HG02981 (cell line): ENCODE results near the gene MRAS.

Source experiments
- ATAC-seq: cut with Tn5 transposase; IDR thresholded peaks from one replicate; pipeline ENCODE4 v1.9.1; 2021; ENCODE audit warnings: mild to moderate bottlenecking, moderate library complexity; ENCODE audit not compliant: unreplicated experiment

Gene MRAS

DNA sequence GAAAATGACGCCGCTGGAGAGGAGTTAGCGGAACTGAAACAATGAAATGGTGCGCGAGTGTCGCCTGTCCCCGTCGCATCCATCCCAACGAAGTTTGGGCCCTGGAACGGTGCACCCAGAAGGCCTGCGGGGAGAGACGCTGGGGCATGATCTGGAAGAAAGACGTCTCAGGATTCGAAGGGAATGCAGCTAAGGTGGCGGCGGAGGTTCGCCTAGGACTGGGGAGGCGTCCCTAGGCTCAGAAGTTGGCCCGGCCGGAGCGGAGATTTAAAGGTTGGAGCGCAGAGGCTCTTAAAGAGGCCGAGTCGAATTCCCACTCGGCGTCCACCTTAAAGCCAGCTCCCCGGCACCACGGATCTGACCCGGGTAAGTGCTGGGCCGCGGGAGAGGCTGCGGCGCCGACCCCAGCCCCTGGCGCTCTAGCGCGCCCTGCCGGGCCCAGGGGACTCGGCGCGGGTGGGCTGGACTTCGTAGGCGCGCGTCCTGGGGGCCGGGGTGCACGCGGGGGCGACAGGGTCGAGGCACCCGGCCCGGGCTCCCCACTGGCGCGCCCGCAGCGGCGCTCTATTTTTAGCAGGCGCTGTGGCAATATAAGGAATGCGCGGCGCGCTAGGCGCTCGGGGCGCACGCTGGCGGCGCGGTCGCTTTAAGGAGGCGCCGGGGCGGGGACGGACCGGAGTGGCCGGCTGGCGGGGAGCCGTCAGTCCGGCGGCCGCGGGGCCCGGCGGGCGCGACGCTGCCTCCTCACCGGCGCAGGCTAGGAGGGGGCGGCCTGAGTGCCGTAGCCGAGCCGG lies at the start of gene MRAS:
TSS of gene MRAS (plus strand) at position 620 of the 794 bp plus-strand sequence. CDS start 24,305 bp downstream, outside the sequence.
- no peak for ATAC-seq

DNA sequence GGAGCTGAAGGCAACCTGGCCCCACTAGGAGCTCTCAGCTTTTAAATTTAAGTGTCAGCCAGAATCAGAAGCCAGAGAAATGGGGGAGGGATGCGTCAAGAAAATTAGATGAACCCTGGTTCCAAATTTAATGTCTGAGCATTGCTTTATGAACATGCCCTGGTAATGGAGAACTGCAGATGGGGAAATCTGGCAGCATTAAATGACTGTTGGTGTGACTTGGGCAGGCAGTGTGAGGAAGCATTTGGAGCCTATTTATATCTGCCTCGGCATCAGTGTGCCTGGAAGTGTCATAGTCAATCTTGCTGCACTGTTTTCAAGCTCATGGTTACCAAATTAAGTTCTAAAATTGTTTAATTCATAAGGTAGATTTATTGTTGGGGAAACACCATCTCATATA lies 47.7 kb upstream of the MRAS start:
- no peak for ATAC-seq

DNA sequence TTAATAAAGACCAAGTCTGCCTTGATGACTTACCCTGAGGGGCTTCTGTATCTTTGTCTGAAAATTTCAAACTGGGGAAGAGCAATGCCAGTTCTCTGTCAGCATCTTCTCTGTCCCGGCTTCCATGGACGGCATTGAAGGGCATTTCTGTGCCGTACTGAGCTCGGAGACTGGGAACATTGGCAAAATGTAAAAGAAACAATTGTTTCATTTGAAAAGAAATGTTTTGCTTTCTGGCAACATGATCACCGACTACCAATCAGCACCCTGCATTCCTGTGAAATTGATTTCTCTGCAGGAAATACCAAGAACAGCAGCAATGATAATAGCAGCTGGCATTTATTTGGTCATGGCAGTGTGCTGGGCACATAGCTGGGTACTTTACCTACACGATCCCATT lies 44.9 kb upstream of the MRAS start:
- no peak for ATAC-seq

DNA sequence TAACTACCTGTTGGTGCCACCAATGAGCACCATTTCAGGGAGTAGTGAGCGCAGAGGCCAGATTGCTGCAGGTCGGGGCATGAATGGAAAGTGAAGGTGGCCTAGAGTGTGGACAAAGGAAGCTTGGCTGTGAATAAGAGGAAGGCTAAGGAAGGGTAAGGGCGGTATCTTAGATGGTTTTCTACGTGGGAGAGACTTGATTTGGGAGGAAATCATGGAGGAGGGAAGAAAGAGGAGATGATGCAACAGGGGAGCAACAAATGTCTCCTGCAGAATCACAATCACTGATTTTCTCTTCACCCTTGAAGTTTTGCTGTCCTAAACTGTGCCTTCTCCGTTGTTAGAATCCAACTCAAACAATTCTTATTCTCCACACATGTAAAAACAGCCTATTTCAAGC lies 40.5 kb upstream of the MRAS start:
- ATAC-seq = no peak

DNA sequence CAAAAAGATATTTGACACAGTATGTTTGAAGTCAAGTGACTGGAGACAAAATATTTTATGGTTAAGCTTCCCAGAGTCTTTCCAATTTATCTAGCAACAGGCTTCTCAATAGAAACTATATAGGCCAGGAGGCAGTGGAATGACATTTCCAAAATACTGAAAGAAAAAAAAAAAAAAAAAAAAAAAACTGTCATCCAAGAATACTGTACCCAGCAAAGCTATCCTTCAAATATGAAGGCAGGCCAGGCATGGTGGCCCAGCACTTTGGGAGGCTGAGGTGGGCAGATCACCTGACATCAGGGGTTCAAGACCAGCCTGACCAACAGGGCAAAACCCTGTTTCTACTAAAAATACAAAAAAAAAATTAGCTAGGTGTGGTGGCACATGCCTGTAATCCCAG lies 39.6 kb upstream of the MRAS start:
- ATAC-seq = no peak

DNA sequence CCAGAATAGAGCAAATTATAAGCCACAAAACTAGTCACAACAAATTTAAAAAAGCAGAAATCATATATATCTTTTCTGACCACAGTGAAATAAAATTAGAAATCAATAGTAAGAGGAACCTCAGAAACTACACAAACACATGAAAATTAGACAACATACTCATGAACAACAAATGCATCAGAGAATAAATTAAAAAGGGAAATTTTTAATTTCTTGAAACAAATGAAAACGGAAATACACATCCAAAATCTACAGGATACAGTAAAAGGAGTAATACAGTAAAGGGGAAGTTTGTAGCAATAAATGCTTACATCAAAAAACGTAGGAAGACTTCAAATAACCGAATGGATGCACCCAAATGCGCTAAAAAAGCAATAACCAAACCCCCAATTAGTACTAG lies 37.9 kb upstream of the MRAS start:
- no peak for ATAC-seq

DNA sequence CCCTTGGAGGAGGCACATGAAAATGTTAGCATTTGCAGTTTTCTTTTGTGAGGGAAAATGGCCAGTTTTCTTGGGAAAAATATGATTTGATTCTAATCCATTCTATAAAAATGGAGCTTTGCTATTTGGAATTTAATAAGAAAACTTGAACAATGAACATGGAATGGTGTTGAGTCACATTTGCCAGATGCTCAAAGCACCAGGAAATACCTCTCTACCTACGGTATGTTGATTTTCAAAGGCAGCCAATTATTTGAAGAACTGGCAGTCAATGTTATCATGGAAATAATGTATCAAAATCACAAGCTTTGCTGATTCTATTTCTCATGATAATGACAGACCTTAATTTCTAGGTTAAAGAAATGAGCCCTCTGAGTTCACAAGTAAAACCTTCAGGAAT lies 33.6 kb upstream of the MRAS start:
- no peak for ATAC-seq

DNA sequence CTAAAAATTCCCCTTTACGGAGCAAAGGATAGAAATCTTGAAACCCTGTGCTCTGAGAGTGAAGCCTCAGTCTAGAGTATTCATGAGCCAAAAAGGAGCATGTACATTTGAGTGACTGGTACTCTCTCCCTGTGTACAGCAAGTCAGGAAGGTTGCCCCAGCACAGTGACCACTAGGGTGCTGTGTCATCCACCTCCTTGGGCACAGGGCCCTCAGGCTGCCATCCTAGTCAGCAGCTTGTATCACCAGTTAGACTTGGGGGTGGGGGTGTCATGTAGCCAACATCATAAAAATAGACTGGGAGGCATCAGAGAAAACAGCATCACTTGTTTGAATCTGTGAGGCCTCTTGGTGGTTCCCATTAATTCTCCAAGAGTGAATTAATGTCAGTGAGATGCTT lies 30.7 kb upstream of the MRAS start:
- ATAC-seq = no peak

DNA sequence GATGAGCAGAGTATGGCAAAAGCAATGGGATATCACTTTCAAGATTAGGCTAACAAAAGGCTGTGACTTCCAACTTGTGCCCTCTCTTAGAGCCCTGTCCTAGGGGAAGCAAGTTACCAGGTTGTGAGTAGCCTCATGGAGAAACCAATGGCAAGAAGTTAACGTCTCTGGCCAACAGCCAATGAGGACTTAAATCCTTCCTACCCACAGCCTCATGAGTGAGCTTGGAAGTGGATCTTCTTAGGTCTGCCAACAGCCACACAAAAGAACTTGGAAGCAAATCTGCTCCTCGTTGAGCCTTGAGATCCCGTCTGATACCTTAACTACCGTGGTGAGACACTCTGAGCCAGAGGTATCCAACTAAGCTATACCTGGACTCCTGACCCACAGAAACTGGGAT lies 24.4 kb upstream of the MRAS start:
- no peak for ATAC-seq

DNA sequence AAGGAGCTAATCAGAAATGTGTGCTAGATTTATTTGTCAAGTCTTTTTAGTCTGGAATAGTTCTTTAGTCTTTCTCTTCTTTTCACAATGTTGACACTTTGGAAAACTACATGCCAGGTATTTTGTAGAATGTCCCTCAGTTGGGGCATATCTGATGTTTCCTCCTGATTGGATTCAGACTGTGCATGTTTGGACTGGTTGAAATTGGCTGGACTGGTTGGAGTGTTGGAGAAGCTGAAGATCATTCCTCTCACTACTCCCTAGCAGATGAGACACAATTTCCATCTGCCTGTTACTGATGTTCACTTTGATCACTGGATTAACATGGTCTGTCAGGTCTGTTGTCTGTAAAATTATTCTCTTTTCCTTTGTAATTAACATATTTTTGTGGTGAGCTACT lies 22.4 kb upstream of the MRAS start:
- ATAC-seq = no peak

DNA sequence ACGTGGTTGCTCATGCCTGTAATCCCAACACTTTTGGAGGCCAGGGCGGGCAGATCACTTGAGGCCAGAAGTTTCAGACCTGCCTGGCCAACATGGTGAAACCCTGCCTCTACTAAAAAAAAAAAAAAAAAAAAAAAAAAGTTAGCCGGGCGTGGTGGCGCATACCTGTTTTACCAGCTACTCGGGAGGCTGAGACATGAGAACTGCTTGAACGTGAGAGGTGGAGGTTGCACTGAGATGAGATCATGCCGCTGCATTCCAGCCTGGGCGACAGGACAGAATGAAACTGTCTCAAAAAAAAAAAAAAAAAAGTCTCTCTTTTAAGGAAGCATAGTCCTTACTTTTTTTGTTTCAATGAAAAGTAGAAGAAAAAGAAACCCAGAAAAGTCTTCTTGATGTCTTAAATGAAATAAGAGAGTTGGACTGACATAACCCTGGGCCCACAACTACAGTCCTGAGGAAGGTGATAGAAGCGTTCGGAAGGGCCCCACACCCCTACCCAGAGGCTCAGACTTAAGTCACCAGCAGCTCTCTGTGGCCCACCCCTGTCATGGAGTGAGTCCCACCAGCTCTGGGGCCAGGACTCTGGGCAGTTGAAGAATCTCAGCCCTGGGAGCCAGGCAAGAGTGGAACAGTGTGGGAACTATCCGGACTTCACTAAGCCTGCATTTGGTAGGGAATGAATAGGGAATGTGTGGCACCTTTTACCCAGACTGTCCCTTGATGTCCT lies 21.3 kb upstream of the MRAS start:
- ATAC-seq = no peak

DNA sequence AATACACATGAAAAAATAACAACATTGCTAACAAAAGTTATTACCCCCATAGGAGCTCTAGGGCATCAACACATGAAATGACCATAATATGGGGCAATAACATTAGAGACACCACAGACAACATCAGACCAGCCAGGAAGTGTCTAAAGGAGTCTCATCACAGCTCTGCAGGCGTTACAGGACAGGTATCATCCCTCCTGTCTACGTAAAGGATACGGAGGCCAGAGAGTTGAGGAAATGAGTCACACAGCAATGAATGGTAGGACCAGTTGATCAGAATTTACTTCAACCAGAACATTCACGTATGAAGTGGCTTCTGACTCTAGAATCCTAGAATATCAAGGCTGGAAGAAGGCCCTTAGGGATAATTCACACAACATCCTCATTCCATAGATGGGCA lies 20.5 kb upstream of the MRAS start:
- ATAC-seq = no peak

DNA sequence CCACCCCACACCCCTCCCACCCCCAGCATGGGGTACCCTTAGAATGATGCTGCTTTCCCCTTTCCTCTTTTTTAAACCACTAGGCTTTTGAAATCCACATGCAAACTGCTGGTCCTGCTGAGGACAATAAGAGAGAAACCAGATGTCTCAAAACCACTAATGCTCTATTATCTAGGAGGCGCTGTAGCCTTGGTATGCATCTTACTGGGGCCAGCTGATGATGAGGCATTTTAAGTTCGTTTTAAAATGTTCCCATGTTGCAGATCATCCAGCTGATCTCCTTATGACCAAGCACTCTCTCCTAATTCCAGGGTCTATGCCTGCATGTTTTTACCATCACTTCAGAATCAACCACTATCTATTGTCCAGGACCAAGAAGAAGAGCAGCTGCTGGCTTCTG lies 20.0 kb upstream of the MRAS start:
- no peak for ATAC-seq

DNA sequence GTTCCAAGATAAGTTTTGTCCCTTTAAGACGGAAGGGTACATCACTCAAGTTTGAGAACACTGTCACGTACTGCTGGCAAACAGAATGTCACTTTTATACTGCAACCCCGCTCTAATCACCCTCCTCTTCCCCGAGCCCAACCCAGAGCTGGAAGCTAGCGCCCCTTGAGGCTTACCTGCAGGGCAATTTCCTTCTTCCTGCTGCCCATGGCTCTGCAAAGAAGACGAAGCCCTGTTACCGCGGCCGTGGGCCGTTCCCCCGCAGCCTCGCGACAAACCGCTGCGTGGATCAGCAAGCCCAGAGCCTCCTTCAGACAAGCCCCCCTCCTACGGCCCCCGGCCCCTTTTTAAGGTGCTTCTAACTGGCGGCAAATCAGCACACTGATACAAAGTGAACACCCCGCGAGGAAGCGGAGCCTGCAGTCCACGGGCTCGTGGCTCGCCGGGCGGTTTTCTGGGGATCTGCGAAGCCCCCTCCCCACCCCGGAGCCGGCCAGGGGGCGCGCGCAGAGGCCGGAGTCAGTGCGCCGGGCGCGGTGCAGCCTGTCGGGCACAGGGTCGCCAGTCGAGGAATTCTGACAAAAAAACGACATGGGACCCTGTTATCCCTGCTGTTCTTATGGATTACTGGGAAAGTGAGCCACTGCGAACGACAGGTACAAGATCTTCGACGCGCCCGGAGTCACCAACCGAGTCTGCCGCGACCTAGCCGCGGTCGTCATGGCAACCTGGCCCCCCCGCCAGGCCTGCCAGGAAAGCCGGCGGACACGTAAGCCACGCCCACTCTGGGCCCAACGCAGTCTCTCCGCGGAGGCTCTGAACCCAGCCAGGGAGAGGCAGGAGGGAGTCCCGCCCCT lies 19.0 kb upstream of the MRAS start, which contains the start of gene NME9:
TSS of gene NME9 (minus strand) at position 725 of the 857 bp plus-strand sequence. CDS start at position 209, 516 bp downstream.
- peak; percentile 72 for ATAC-seq

DNA sequence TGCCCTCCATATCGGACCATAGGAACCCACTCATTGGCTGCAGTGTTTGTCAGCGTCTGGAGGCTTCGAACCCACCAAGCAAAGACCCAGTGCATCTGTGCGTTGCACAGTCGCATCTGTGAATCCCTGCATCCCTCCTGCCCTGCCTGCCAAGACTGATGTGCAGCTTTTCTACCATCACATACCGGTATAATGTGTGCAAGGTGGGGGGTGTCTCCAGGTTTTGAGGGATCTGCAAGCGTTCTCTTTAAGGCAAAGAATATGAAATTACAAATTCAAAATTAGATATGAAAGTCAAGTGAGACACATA lies 18.4 kb upstream of the MRAS start:
- no peak for ATAC-seq

DNA sequence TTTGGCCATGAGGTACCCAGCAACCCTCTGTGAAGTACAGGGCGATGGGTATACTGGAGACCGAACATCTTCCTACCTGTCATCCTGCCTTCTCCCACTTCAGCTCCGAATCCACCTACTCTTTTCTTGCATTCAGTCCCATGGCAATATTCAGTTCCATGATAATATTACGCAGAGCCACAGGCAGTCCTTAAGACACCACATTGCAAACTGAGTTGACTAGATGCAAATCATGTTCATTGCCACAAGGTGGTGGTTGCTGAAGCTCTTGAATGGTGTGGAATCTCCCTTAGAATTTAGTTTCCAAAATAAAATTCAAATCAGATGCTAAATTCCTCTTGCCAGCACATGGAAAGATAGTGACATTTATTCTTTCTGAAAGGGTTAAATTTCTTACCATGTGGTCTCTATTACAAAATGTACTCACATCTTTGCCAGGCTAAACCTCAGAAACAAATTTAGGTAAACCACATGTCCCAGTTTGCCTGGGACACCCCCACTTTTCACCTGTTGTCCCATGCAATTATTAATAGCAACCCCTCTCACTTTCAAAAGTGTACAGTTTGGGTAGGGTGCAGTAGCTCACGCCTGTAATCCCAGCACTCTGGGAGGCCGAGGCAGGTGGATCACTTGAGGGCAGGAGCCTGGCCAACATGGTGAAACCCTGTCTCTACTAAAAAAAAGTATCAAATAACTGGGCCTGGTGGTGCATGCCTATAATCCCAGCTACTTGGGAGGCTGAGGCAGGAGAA lies 17.1 kb upstream of the MRAS start:
- no peak for ATAC-seq

DNA sequence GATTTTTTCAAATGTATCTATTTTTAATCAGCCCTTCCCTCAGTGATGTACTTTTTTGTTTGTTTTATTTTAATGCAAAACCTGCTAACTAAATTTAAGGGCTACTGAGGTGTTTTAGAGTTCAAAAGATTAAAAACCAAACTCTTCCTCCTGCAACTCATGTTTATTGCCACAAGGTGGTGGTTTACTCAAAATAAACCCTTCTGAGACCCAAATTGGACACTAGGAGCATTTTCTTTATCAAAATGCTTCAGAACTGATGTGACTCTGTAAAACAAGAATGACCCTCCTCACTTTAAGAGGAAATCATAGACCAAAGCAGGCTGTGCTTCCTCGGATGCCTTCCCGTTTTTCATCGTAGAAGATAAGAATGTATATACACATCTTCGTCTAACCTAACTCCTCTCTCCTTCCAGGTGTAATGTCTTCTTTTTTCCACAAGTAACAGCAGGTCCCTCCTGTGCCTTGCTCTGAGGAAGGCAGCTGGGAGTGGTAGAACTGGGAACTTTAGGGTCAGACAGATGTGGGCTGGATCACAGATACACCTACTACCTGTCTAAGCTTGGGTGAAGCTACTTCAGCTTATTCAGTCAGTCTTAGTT lies 15.8 kb upstream of the MRAS start:
- ATAC-seq = no peak

DNA sequence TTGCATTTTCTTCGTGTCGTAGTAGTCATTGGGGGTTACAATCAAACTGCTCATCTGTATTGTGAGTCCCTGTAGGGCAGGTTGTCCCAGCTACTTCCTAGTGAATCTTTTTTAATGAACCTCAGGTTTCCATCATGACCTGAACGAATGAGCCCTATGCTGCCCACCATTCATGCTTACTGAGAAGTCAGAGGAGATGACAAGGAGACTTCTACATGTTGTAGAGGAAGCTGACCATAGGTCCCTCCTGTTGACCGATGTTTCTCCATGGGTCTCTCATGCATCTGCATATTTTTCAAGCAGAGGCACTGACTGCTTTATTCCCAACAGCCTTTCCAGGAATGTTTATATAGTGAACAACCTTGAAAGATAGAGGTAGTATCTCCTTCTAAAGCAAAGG lies 13.8 kb upstream of the MRAS start:
- no peak for ATAC-seq

DNA sequence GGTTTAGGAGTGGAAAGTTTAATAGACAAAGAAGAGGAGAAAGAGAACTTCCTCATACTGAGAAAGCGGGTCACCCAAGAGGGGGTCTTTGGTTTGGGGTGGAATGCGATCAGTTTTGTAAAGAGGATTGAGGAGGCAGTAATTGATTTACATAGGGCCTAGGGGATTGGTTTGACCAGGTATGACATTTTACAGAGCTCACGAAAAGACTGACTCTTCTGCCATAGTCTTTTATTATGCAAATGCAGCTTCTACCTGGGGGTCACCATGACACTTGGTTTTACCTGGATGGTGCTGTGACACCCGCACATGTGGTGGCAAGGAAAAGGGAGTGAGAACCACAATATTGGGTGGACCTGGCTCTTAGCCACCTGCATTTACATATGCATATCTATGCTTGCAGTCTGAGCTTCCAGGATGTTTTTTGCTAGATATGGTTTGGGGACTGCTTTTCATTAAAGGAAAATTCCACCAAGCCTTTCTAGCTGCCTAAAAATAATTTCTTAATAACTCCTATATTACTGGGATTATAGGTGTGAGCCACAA lies 11.9 kb upstream of the MRAS start:
- ATAC-seq = no peak

DNA sequence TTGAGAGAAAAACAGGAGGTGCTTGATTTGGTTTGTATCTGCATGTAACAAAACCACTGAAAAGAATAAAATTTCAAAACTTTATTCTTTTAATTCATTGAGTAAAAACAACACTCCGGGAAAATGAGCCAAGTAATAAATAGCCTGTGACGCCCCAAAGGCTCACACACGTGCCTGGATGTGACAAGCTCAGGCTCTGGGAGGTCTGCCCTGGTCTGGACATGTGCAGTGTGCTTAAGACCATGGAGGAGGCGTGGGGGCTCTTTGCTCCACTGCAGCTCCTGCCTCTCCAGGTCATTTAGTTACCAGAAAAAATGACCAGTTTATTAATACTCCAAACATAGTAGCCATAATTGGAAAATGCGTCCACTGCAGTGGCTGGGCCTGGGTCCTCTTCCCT lies 10.1 kb upstream of the MRAS start:
- no peak for ATAC-seq
